ENCODE measurements around the gene SEMA4D.

Gene SEMA4D

GRCh38 chr9:89364666-89365531 is 133.0 kb downstream of the SEMA4D start:
- no peak for DNase-seq

GRCh38 chr9:89363921-89364665 is 133.8 kb downstream of the SEMA4D start:
- DNase-seq: no peak

- no peak for DNase-seq
These were observed 134.6 kb downstream of the SEMA4D start for GRCh38 chr9:89363311-89363670.

- DNase-seq: no peak
These were observed 135.1 kb downstream of the SEMA4D start for GRCh38 chr9:89362647-89363310.

- no peak for DNase-seq
These were observed 135.9 kb downstream of the SEMA4D start for GRCh38 chr9:89361816-89362646.

- DNase-seq: no peak
These were observed 136.9 kb downstream of the SEMA4D start for GRCh38 chr9:89361031-89361430.

GRCh38 chr9:89360465-89360864 is 137.4 kb downstream of the SEMA4D start:
- DNase-seq: no peak

- no peak for DNase-seq
These were observed 138.1 kb downstream of the SEMA4D start for GRCh38 chr9:89359751-89360261.

GRCh38 chr9:89358985-89359384 is 138.9 kb downstream of the SEMA4D start:
- DNase-seq: no peak

- no peak for DNase-seq
These were observed 139.5 kb downstream of the SEMA4D start for GRCh38 chr9:89358376-89358916.

GRCh38 chr9:89357331-89358197 is 140.3 kb downstream of the SEMA4D start:
- no peak for DNase-seq

- no peak for DNase-seq
These were observed 141.1 kb downstream of the SEMA4D start for GRCh38 chr9:89356782-89357181.

- no peak for DNase-seq
These were observed 143.4 kb downstream of the SEMA4D start for GRCh38 chr9:89354471-89354870.

GRCh38 chr9:89353989-89354388 is 143.9 kb downstream of the SEMA4D start:
- DNase-seq: no peak

GRCh38 chr9:89352874-89353649 is 144.9 kb downstream of the SEMA4D start:
- no peak for DNase-seq

GRCh38 chr9:89352451-89352850 is 145.5 kb downstream of the SEMA4D start:
- no peak for DNase-seq

- DNase-seq: no peak
These were observed 146.2 kb downstream of the SEMA4D start for GRCh38 chr9:89351584-89352300.

GRCh38 chr9:89350988-89351557 is 146.8 kb downstream of the SEMA4D start:
- no peak for DNase-seq

- DNase-seq: no peak
These were observed 148.3 kb downstream of the SEMA4D start for GRCh38 chr9:89349607-89350006.

All from activated CD4-positive, CD25-positive, alpha-beta regulatory T cell (primary cell).